Loucy (cell line): ENCODE results near the gene TBL1XR1.

ENCODE experiments used
- CTCF ChIP-seq: fragments of 200-600 bp; sonication (generic); conservative IDR thresholded peaks from 2 replicates; pipeline ENCODE4 v1.5.1; 2014; ENCODE audit warnings: mild to moderate bottlenecking, antibody characterized with exemption, low read length
- EZH2phosphoT487 ChIP-seq: fragments of 200-600 bp; IDR thresholded peaks from 2 replicates; pipeline ENCODE4 v1.6.1; 2018; ENCODE audit warnings: antibody characterized with exemption, mild to moderate bottlenecking, moderate library complexity, borderline replicate concordance

GRCh38 chr3:177045222-177045621, 152.1 kb downstream of the TBL1XR1 start:
- TF ChIP-seq CTCF (no peak), EZH2phosphoT487 (no peak)
